Breast epithelium (tissue), 4 donors: ENCODE results near the gene ARHGAP26. TPM values are rescaled to one million over a fixed set of nuclear protein-coding genes. Genes with fewer than 3 reads are reported as not detected.

Source experiments
- DNase-seq, 2 donors: peaks; one replicate each; pipeline ENCODE4 v3.0.0-alpha.2; 2019; ENCODE audit warnings: low spot score in 2 of 2
- H3K27ac ChIP-seq, 2 donors: fragments of 200-600 bp; sonication (generic) in 1 of 2; one replicate each; pipeline ENCODE4 v1.5.1; 2016 to 2019; ENCODE audit warnings: mild to moderate bottlenecking in 1 of 2
- H3K27me3 ChIP-seq, 2 donors: fragments of 200-600 bp; sonication (generic) in 1 of 2; one replicate each; pipeline versions ENCODE4 v1.5.1 to v1.6.0; 2017 to 2019; ENCODE audit warnings: control low read depth in 1 of 2, mild to moderate bottlenecking in 1 of 2
- H3K36me3 ChIP-seq: fragments of 200-600 bp; one replicate; pipeline ENCODE4 v1.5.1; 2019
- H3K4me1 ChIP-seq, 2 donors: fragments of 200-600 bp; sonication (generic); one replicate each; pipeline ENCODE4 v1.5.1; 2016 to 2019; ENCODE audit warnings: control low read depth in 1 of 2
- H3K4me3 ChIP-seq, 3 donors: fragments of 200-600 bp; sonication (generic); 1 replicate in 2 of 3; 2 replicates in 1 of 3; pipeline ENCODE4 v1.5.1; 2016 to 2019; ENCODE audit warnings: mild to moderate bottlenecking in 3 of 3, moderate library complexity in 2 of 3
- H3K9me3 ChIP-seq, 2 donors: fragments of 200-600 bp; sonication (generic) in 1 of 2; one replicate each; pipeline ENCODE4 v1.5.1; 2016 to 2019; ENCODE audit warnings: control low read depth in 1 of 2
- POLR2A ChIP-seq: fragments of 450-650 bp; IDR thresholded peaks from one replicate; pipeline ENCODE4 v1.6.1; 2016; ENCODE audit warnings: antibody characterized with exemption, mild to moderate bottlenecking, moderate library complexity
- POLR2AphosphoS5 ChIP-seq, 3 donors: sonication (generic); formaldehyde crosslinking; IDR thresholded peaks; one replicate each; pipeline ENCODE4 v1.6.1; 2017; ENCODE audit warnings: antibody characterized with exemption in 3 of 3
- intact Hi-C: fragments of 100-400 bp; cut with DNase I; formaldehyde crosslinking; loops from one replicate; pipeline ENCODE4 v1.15.1; 2023; ENCODE audit warnings: low total_unique reads
- total RNA-seq, 3 donors: library from RNA; depleted of rRNA; stranded (reverse); fragments of >200 nt; gene quantifications; one replicate each; pipeline ENCODE4 v1.1.0, GENCODE V29; 2016
- TF ChIP-seq, protein P1 (sequence below), 3 donors: fragments of 450-650 bp; IDR thresholded peaks; one replicate each; pipeline ENCODE4 v1.5.1; 2016 to 2017; ENCODE audit warnings: antibody characterized with exemption in 3 of 3, mild to moderate bottlenecking in 3 of 3, moderate library complexity in 3 of 3

ARHGAP26 gene
- total RNA-seq, 3 donors from 2014 or later, result 33.1 to 89.0 (median 56.4) TPM

GRCh38 chr5:143072734-143073133 lies 302.6 kb downstream of the ARHGAP26 start:
- no peaks in the 10 kb centered on the region for H3K27me3 ChIP-seq
- H3K27ac ChIP-seq, result no peak overlapping the region
- H3K9me3 ChIP-seq, result no peaks in the 10 kb centered on the region
- no peak for DNase-seq
- no peaks in the 10 kb centered on the region for H3K36me3 ChIP-seq
- H3K4me3 ChIP-seq, result no peak overlapping the region
- intact Hi-C loops, result no loop called here
- no peak for TF ChIP-seq POLR2AphosphoS5 (IDR thresholded peaks at IDR 0.05)
- TF ChIP-seq, protein P1, sequence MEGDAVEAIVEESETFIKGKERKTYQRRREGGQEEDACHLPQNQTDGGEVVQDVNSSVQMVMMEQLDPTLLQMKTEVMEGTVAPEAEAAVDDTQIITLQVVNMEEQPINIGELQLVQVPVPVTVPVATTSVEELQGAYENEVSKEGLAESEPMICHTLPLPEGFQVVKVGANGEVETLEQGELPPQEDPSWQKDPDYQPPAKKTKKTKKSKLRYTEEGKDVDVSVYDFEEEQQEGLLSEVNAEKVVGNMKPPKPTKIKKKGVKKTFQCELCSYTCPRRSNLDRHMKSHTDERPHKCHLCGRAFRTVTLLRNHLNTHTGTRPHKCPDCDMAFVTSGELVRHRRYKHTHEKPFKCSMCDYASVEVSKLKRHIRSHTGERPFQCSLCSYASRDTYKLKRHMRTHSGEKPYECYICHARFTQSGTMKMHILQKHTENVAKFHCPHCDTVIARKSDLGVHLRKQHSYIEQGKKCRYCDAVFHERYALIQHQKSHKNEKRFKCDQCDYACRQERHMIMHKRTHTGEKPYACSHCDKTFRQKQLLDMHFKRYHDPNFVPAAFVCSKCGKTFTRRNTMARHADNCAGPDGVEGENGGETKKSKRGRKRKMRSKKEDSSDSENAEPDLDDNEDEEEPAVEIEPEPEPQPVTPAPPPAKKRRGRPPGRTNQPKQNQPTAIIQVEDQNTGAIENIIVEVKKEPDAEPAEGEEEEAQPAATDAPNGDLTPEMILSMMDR (IDR thresholded peaks at IDR 0.05), result no peak
- TF ChIP-seq POLR2A, result no peak
- H3K4me1 ChIP-seq, result no peaks in the 10 kb centered on the region

DNA sequence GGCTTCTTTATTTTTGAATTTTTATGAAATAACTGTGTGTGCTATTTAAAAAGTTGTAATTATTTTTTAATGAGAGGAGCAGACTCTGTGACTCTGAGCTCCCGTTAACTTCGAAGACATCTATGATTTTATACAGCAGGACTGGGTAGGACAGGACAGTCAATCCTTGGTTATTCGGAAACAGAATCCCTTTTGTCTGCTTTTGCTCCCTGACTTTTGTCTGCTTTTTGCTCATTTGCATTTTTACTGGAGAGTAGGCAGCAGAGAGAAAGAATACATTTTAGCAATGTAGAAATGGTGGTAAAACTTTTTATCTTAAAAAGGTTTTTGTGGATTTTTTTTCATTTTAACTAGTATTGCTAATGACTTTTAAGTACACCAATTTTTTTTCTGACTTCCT lies 303.6 kb downstream of the ARHGAP26 start:
- DNase-seq, result no peak
- intact Hi-C loops, result no loop called here
- Histone ChIP-seq H3K27ac (no peak overlapping the region), H3K4me3 (no peak overlapping the region), H3K4me1 (no peaks in the 10 kb centered on the region), H3K27me3 (no peaks in the 10 kb centered on the region), H3K9me3 (no peaks in the 10 kb centered on the region), H3K36me3 (no peaks in the 10 kb centered on the region)
- TF ChIP-seq, protein P1 (IDR thresholded peaks at IDR 0.05), result no peak
- TF ChIP-seq POLR2AphosphoS5 (IDR thresholded peaks at IDR 0.05) (no peak), POLR2A (no peak)

GRCh38 chr5:143074414-143074996 lies 304.3 kb downstream of the ARHGAP26 start:
- Histone ChIP-seq H3K27me3 (no peaks in the 10 kb centered on the region), H3K4me3 (no peak overlapping the region), H3K4me1 (no peaks in the 10 kb centered on the region), H3K9me3 (no peaks in the 10 kb centered on the region), H3K36me3 (no peaks in the 10 kb centered on the region), H3K27ac (no peak overlapping the region)
- TF ChIP-seq, protein P1 (IDR thresholded peaks at IDR 0.05), result no peak
- no peak for TF ChIP-seq POLR2A
- TF ChIP-seq POLR2AphosphoS5 (IDR thresholded peaks at IDR 0.05), result no peak
- no peak for DNase-seq
- intact Hi-C loops, result no loop called here

DNA sequence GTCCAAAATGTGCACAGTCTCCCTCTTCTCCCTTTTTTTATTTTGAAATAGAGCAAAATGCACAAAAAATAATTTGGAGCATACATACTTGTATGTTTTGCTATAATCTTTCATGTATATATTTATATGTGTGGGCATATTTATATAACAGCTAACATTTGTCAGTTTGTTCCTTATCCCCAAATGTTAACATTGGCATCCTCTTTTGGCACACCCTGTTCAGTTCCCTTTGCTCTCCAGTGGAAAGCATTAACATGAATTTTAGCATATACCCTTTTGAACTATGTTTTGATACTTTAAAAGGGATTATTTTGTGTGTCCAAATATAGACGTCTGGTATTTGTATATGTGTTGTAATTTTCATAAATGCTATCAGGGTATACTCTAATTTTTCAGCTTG lies 306.2 kb downstream of the ARHGAP26 start:
- intact Hi-C loops, result no loop called here
- no peaks in the 10 kb centered on the region for H3K9me3 ChIP-seq
- TF ChIP-seq POLR2A (no peak), POLR2AphosphoS5 (IDR thresholded peaks at IDR 0.05) (no peak)
- TF ChIP-seq, protein P1 (IDR thresholded peaks at IDR 0.05), result no peak
- no peaks in the 10 kb centered on the region for H3K4me1 ChIP-seq
- no peaks in the 10 kb centered on the region for H3K27me3 ChIP-seq
- H3K36me3 ChIP-seq, result no peaks in the 10 kb centered on the region
- H3K4me3 ChIP-seq, result no peak overlapping the region
- DNase-seq, result no peak
- H3K27ac ChIP-seq, result no peak overlapping the region

GRCh38 chr5:143077453-143078103 lies 307.4 kb downstream of the ARHGAP26 start:
- no peaks in the 10 kb centered on the region for H3K4me1 ChIP-seq
- DNase-seq, result no peak
- H3K27ac ChIP-seq, result no peak overlapping the region
- intact Hi-C loops, result no loop called here
- no peak overlapping the region for H3K4me3 ChIP-seq
- no peaks in the 10 kb centered on the region for H3K9me3 ChIP-seq
- no peaks in the 10 kb centered on the region for H3K27me3 ChIP-seq
- TF ChIP-seq POLR2A (no peak), POLR2AphosphoS5 (IDR thresholded peaks at IDR 0.05) (no peak)
- TF ChIP-seq, protein P1 (IDR thresholded peaks at IDR 0.05), result no peak
- H3K36me3 ChIP-seq, result no peaks in the 10 kb centered on the region
